Measurements from ENCODE around the gene BANF1. TPM values are rescaled to one million over a fixed set of nuclear protein-coding genes. Genes with fewer than 3 reads are reported as not detected.

Gene BANF1
- total and polyA plus RNA-seq, 9 of the 15 experiments (the other 6 are each of a cell fraction or from before 2014, with no cell fraction given) = 108 to 651 (median 263) TPM

GRCh38 chr11:66051766-66052663 is 49.7 kb downstream of the BANF1 start, which contains the start of gene SF3B2 (continued):
- TF ChIP-seq TAF1 (IDR thresholded peaks at IDR 0.05; ENCODE audit: control insufficient read depth, extremely low read depth, insufficient read depth, low read length, severe bottlenecking) (peak; percentile 91), CREM (IDR thresholded peaks at IDR 0.05; ENCODE audit: low read depth) (peak; percentile 97), BRF1 (IDR thresholded peaks at IDR 0.05; ENCODE audit: borderline replicate concordance, extremely low read depth, insufficient read length) (no peak), JUNB (CRISPR knock-in tag; conservative IDR thresholded peaks at IDR 0.05) (no peak), CCAR2 (IDR thresholded peaks at IDR 0.05; ENCODE audit: low read depth, low read length) (no peak), TRIM28 (IDR thresholded peaks at IDR 0.05) (no peak), CTBP1 (IDR thresholded peaks at IDR 0.05; ENCODE audit: borderline replicate concordance) (peak; percentile 95), ZBTB33 (CRISPR knock-in tag; IDR thresholded peaks at IDR 0.05) (peak; percentile 10; the same call in 1 of the 2 replicates), ZNF184 (CRISPR knock-in tag; IDR thresholded peaks at IDR 0.05) (peak; percentile 86; the same call in 1 of the 2 replicates), HOXB6 (CRISPR knock-in tag; IDR thresholded peaks at IDR 0.05; ENCODE audit: borderline replicate concordance) (no peak), EWSR1 (IDR thresholded peaks at IDR 0.05; ENCODE audit: borderline replicate concordance, low read depth, partially characterized antibody) (no peak), ARID2 (IDR thresholded peaks at IDR 0.05) (no peak), SNIP1 (IDR thresholded peaks at IDR 0.05; ENCODE audit: low read depth) (no peak), FOXO4 (CRISPR knock-in tag; IDR thresholded peaks at IDR 0.05) (no peak), RBBP5 (IDR thresholded peaks at IDR 0.05; ENCODE audit: borderline replicate concordance, insufficient read depth, low read length, poor library complexity, severe bottlenecking) (peak; percentile 87), ZBTB49 (CRISPR knock-in tag; IDR thresholded peaks at IDR 0.05; ENCODE audit: borderline replicate concordance) (no peak)
- TF ChIP-seq, protein P1, sequence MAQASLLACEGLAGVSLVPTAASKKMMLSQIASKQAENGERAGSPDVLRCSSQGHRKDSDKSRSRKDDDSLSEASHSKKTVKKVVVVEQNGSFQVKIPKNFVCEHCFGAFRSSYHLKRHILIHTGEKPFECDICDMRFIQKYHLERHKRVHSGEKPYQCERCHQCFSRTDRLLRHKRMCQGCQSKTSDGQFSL (CRISPR knock-in tag; IDR thresholded peaks at IDR 0.05) = no peak
- TF ChIP-seq, protein P1 (tag; IDR thresholded peaks at IDR 0.05) = no peak
- TF ChIP-seq, protein P2, sequence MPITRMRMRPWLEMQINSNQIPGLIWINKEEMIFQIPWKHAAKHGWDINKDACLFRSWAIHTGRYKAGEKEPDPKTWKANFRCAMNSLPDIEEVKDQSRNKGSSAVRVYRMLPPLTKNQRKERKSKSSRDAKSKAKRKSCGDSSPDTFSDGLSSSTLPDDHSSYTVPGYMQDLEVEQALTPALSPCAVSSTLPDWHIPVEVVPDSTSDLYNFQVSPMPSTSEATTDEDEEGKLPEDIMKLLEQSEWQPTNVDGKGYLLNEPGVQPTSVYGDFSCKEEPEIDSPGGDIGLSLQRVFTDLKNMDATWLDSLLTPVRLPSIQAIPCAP (CRISPR knock-in tag; IDR thresholded peaks at IDR 0.05; ENCODE audit: borderline replicate concordance) = no peak
